ENCODE data around the gene TCEAL5. TPM values are rescaled to one million over a fixed set of nuclear protein-coding genes. Genes with fewer than 3 reads are reported as not detected.

TCEAL5 gene
- total and polyA plus RNA-seq, 2 of the 8 experiments (the other 6 are each of a cell fraction or from before 2014, with no cell fraction given), result 0.17 to 6.6 TPM

GRCh38 chrX:103310555-103311398 lies 34.2 kb upstream of the TCEAL5 start, which contains the start of gene BEX2:
BEX2 (minus strand) TSS chrX:103310990; CDS start chrX:103309976, 1,014 bp downstream.
- DNase-seq (ENCODE audit: low read depth in 1 of 2, low spot score in 2 of 2) (peak; percentile 46 to 85), FAIRE-seq (peak; percentile 95)
- no peaks in the 10 kb centered on the region; the same call in 1 of the 2 replicates for H3K23me2 ChIP-seq (ENCODE audit: low read depth, low read length)
- no peak within 1 kb of the TSS for H2BK12ac ChIP-seq (ENCODE audit: low read depth, low read length)
- peak within 1 kb of the TSS; percentile 57 for H4K5ac ChIP-seq (ENCODE audit: insufficient read length, low read depth, low read length)
- H3K4me1 ChIP-seq (replicated peaks in 1 of 4; ENCODE audit: control insufficient read depth in 3 of 4, insufficient read depth in 4 of 4, low read length in 3 of 4), result no peaks in the 10 kb centered on the region
- ChIA-PET POLR2A (ENCODE audit: partially characterized antibody) (interaction anchor here (0.6 to 1.9 kb wide), 7 partner anchors 17 to 179 kb away, joined by 3 to 8 read pairs (median 4); partner anchors contain the start of genes TCEAL7 and TCEAL9), CTCF (ENCODE audit: partially characterized antibody) (interaction anchor here (0.9 kb wide), 1 partner anchor 179 kb away, joined by 4 read pairs; no protein-coding TSS in a partner anchor)
- H3K27ac ChIP-seq (ENCODE audit: low read depth, low read length), result peak within 1 kb of the TSS; percentile 75; the same call in 1 of the 2 replicates
- H3K4me3 ChIP-seq (ENCODE audit: extremely low read depth in 1 of 4, insufficient read depth in 2 of 4, low read depth in 3 of 4, low read length in 4 of 4), result peak within 1 kb of the TSS; percentile 59 to 92 (median 70)
- H3K27me3 ChIP-seq (replicated peaks in 1 of 4; ENCODE audit: control insufficient read depth in 3 of 4, extremely low read depth in 1 of 4, insufficient read depth in 3 of 4, low read length in 3 of 4), result no peaks in the 10 kb centered on the region
- peak within 1 kb of the TSS; percentile 79; the same call in 1 of the 2 replicates for H4K8ac ChIP-seq (ENCODE audit: extremely low read depth, insufficient read depth, low read length)
- H3K79me2 ChIP-seq (ENCODE audit: control insufficient read depth in 1 of 2, insufficient read depth in 2 of 2, low read length in 2 of 2), result no peaks in the 10 kb centered on the region
- H4K91ac ChIP-seq (replicated peaks; ENCODE audit: insufficient read length, low read length), result no peak within 1 kb of the TSS
- no peaks in the 10 kb centered on the region for H3K79me1 ChIP-seq (ENCODE audit: low read depth, low read length)
- H3K9me3 ChIP-seq (ENCODE audit: insufficient read depth in 2 of 2, low read depth in 1 of 2, low read length in 1 of 2), result no peaks in the 10 kb centered on the region
- no peak within 1 kb of the TSS for H2BK20ac ChIP-seq (ENCODE audit: low read length)
- no peak within 1 kb of the TSS for H3K4ac ChIP-seq (replicated peaks; ENCODE audit: insufficient read length, low read depth, low read length)
- no peak within 1 kb of the TSS for H3K14ac ChIP-seq (ENCODE audit: insufficient read length)
- H3K18ac ChIP-seq (ENCODE audit: extremely low read depth, low read length), result no peak within 1 kb of the TSS; the same call in 1 of the 2 replicates
- H4K20me1 ChIP-seq (replicated peaks in 1 of 2; ENCODE audit: control insufficient read depth in 1 of 2, insufficient read depth in 2 of 2, low read length in 2 of 2), result no peaks in the 10 kb centered on the region
- H3K9ac ChIP-seq (replicated peaks in 1 of 4; ENCODE audit: extremely low read depth in 1 of 4, low read depth in 3 of 4, low read length in 3 of 4), result peak within 1 kb of the TSS; percentile 55 to 87 (median 66); a peak in 6 of 7 replicates
- no peak within 1 kb of the TSS for H3K23ac ChIP-seq (ENCODE audit: insufficient read length)
- peaks cover 0 to 6% (median 0%) of the 10 kb centered on the region in 4 experiments; a peak in 1 of 8 replicates for H3K36me3 ChIP-seq (ENCODE audit: control insufficient read depth in 2 of 4, insufficient read depth in 4 of 4, low read length in 3 of 4)
- no peak within 1 kb of the TSS for H3K56ac ChIP-seq (replicated peaks; ENCODE audit: insufficient read length, low read depth, low read length)
- no peak within 1 kb of the TSS for H2BK120ac ChIP-seq (replicated peaks; ENCODE audit: low read depth, low read length)
- peak within 1 kb of the TSS; percentile 88 for H2AFZ ChIP-seq (ENCODE audit: low read length)
- H2BK15ac ChIP-seq (ENCODE audit: low read length), result no peak within 1 kb of the TSS
- 11% methylated on average over 4 of the region's 52 CpGs; no CpG with 5 or more reads in 1 of the 2 experiments for WGBS, 2 experiments (ENCODE audit: extremely low coverage in 1 of 2, insufficient coverage in 1 of 2, insufficient read length in 1 of 2, insufficient replicate concordance in 2 of 2, low coverage in 1 of 2, low lambda C conversion rate in 2 of 2, missing lambda C conversion rate in 1 of 2)
- H2AK5ac ChIP-seq (ENCODE audit: low read depth, low read length), result no peak within 1 kb of the TSS
- peak within 1 kb of the TSS; percentile 50 to 66 for H3K4me2 ChIP-seq (ENCODE audit: insufficient read depth in 1 of 2, low read depth in 2 of 2, low read length in 2 of 2)
- H2BK5ac ChIP-seq (ENCODE audit: low read depth, low read length), result no peak within 1 kb of the TSS
- TF ChIP-seq BRCA1 (IDR thresholded peaks at IDR 0.05; ENCODE audit: low read depth, low read length) (no peak), CTBP2 (IDR thresholded peaks at IDR 0.05; ENCODE audit: borderline replicate concordance, insufficient read depth, insufficient read length, low read length) (no peak), CREB1 (IDR thresholded peaks at IDR 0.05) (peak; percentile 89), BCL11A (IDR thresholded peaks at IDR 0.05; ENCODE audit: low read depth in 2 of 2, low read length in 2 of 2) (no peak), SP1 (IDR thresholded peaks at IDR 0.05; ENCODE audit: low read depth, low read length) (no peak), MAX (IDR thresholded peaks at IDR 0.05) (peak; percentile 66), SIX5 (IDR thresholded peaks at IDR 0.05; ENCODE audit: low read depth, low read length) (no peak), JUN (IDR thresholded peaks at IDR 0.05; ENCODE audit: low read depth, low read length) (no peak), TAF7 (optimal IDR thresholded peaks at IDR 0.05; ENCODE audit: borderline replicate concordance, low read depth, low read length) (peak; percentile 59), SP2 (IDR thresholded peaks at IDR 0.05; ENCODE audit: low read length) (no peak), NANOG (IDR thresholded peaks at IDR 0.05; ENCODE audit: insufficient read depth, low read depth, low read length, poor library complexity, severe bottlenecking) (no peak), NRF1 (IDR thresholded peaks at IDR 0.05; ENCODE audit: low read depth, low read length) (no peak)
